ENCODE results near the gene NOTUM. TPM values are rescaled to one million over a fixed set of nuclear protein-coding genes. Genes with fewer than 3 reads are reported as not detected.

Gene NOTUM
- total and polyA plus RNA-seq, 2 experiments from 2014 or later: 4.2 to 7.4 TPM

DNA sequence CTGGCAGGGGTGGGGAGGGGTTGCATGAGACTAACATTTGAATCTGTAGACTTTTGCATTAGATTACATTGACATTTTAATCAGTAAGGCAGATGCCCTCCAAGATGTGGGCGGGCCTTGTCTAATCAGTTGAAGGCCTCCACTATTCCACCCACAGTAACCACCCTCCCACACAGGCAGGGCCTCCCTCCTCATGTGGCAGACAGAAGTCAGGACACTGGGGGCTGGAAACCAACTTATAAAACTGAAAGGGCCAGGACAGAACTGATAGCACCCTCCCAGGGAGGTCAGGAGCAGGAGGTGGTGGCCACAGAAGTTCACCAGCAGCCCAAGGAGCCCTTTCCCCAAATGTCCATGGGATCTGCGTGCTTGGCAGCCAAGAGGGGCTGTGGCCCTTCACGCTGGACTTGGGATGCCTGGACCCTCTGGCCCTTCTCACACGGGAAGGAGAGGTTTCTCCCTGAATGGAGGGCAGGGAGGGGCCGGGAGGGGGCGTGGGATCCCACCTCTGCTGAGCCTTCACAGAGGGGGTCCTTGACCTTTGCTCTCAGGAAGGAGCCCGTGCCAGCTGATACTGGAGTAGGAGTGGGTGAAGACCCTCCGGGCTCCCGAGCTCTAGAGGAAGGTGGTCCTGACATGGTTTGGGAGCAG is 28.5 kb downstream of the NOTUM start:
- peaks cover 5% of the 10 kb centered on the region for H3K4me1 ChIP-seq (ENCODE audit: low read depth)
- DNase-seq (ENCODE audit: low read depth in 1 of 2, low spot score in 1 of 2): no peak

DNA sequence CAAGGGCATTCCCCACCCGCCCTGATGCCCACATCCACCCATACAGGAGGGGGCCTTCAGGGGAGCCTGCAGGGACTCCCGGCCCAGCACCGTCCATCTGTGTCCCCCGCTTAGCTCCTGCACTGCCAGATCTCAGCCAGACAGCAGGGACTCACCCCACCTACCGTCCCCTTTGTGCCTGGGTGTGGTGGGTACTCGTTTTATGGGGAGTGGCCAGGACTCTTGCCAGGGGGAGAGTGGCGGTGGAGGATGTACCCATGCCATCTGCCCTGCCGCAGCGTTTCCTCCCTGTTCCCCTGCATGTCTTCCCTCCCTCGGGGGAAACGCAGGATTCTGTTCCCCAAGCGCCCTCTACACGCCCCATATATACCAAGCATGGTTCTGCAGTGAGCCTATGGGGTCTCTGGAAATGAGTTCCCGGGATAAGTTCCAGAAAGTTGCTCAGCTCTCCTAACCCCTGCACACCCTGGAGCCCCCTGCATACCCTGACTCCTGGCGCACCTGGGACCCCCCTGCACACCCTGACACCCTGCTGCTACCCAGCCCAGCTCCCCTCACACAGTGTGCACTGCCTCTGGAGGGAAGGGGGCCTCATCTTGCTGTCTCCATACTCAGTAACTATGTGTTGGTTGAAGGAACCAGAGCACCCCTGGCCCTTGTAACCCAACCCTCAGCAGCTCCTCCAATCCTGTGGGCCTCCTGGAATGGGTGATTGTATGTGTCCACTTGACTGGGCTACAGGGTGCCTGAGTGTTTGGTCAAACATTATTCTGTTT is 29.2 kb downstream of the NOTUM start:
- Histone ChIP-seq H3K27ac (no peak overlapping the region), H3K27me3 (no peaks in the 10 kb centered on the region), H3K9me3 (ENCODE audit: low read depth) (no peaks in the 10 kb centered on the region), H3K4me1 (ENCODE audit: low read depth) (peaks cover 4% of the 10 kb centered on the region), H3K36me3 (no peaks in the 10 kb centered on the region), H3K4me3 (no peak overlapping the region)
- no peak for DNase-seq (ENCODE audit: low read depth in 1 of 2, low spot score in 1 of 2)
- TF ChIP-seq, protein P1, sequence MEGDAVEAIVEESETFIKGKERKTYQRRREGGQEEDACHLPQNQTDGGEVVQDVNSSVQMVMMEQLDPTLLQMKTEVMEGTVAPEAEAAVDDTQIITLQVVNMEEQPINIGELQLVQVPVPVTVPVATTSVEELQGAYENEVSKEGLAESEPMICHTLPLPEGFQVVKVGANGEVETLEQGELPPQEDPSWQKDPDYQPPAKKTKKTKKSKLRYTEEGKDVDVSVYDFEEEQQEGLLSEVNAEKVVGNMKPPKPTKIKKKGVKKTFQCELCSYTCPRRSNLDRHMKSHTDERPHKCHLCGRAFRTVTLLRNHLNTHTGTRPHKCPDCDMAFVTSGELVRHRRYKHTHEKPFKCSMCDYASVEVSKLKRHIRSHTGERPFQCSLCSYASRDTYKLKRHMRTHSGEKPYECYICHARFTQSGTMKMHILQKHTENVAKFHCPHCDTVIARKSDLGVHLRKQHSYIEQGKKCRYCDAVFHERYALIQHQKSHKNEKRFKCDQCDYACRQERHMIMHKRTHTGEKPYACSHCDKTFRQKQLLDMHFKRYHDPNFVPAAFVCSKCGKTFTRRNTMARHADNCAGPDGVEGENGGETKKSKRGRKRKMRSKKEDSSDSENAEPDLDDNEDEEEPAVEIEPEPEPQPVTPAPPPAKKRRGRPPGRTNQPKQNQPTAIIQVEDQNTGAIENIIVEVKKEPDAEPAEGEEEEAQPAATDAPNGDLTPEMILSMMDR (IDR thresholded peaks at IDR 0.05; ENCODE audit: low read depth, low read length): no peak

More for the DNA sequence above, 28.5 kb downstream of the NOTUM start:
- no peak overlapping the region for H3K4me3 ChIP-seq
- no peak overlapping the region for H3K27ac ChIP-seq
- no peaks in the 10 kb centered on the region for H3K27me3 ChIP-seq
- no peaks in the 10 kb centered on the region for H3K9me3 ChIP-seq (ENCODE audit: low read depth)
- H3K36me3 ChIP-seq: no peaks in the 10 kb centered on the region
- TF ChIP-seq, protein P1 (IDR thresholded peaks at IDR 0.05; ENCODE audit: low read depth, low read length): no peak

DNA sequence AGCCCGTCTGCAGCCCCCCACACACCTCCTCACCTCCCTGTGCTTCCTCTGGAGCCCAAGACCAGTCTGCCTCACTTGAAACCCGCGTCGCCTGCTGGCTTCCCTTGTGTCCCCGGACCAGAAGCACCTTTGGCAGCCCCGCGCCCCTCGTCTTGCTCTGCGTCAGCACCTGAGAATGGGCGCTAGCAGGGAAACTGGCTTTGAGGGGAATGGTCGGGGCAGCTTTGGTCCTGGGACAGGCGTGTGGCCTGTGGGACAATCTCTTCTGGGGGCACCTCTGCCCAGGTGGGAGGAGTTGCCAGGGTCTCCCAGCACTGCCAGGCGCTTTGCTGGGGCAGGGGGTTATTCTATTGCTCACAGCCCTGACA is 29.8 kb downstream of the NOTUM start:
- Histone ChIP-seq H3K27ac (no peak overlapping the region), H3K4me1 (ENCODE audit: low read depth) (no peaks in the 10 kb centered on the region), H3K27me3 (no peaks in the 10 kb centered on the region), H3K9me3 (ENCODE audit: low read depth) (no peaks in the 10 kb centered on the region), H3K4me3 (no peak overlapping the region), H3K36me3 (no peaks in the 10 kb centered on the region)
- no peak for DNase-seq (ENCODE audit: low read depth in 1 of 2, low spot score in 1 of 2)
- TF ChIP-seq, protein P1 (IDR thresholded peaks at IDR 0.05; ENCODE audit: low read depth, low read length): no peak

DNA sequence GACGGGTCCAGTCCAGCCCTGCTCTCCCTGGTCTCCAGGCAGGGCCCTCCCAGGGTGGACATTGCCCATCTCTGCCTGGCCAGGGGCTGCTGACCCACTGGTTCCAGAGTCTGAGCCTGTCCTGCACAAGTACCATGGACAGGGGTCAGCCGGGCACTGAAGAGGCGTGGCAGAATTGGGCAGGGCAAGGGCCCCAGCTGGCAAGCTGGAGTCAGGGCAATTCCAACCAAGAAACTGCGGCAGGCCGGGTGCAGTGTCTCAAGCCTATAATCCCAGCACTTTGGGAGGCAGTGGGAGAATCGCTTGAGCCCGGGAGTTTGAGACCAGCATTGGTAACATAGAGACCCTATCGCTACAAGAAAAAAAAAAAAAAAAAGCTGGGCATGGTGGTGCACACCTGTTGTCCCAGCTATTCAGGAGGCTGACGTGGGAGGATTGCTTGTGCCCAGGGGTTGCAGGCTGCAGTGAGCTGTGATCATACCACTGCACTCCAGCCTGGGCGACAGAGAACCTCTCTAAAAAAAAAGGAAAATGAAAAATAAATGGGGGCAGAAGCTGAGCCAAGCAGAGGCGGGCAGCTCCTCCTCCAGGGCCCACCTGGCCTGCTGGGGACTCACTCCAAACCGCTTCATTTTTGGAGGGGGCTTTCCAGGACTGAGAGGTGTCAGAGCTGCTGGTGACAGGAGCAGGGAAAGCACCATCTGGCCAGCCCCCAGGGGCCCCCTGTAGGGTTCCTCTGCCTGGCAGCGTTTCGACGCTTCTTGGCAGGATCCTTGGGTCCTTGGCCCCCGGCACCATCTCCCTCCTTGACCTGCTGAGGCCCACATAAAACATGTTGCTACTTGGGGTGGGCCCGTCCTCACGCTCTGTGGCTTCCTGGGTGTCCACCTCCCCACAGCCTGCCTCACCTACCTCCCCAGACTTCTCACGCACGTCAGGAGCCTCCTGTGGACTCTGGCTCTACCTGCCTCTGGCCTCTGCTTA is 30.6 kb downstream of the NOTUM start:
- DNase-seq (ENCODE audit: low read depth in 1 of 2, low spot score in 1 of 2): no peak
- TF ChIP-seq, protein P1 (IDR thresholded peaks at IDR 0.05; ENCODE audit: low read depth, low read length): no peak
- Histone ChIP-seq H3K9me3 (ENCODE audit: low read depth) (no peaks in the 10 kb centered on the region), H3K27me3 (no peaks in the 10 kb centered on the region), H3K27ac (no peak overlapping the region), H3K4me3 (no peak overlapping the region), H3K36me3 (no peaks in the 10 kb centered on the region), H3K4me1 (ENCODE audit: low read depth) (no peaks in the 10 kb centered on the region)

Measured in cardiac muscle cell (in vitro differentiated cells and primary cell).